DOHH2 (cell line): ENCODE measurements around the gene EPS8.
"Not testable (repeated sequence)": the region's sequence is repeated elsewhere in the genome, so short reads cannot be mapped to it uniquely, and the experiment has no call there.

Experiments
- H3F3A ChIP-seq: fragments of 200-600 bp; sonication (generic), shearing (Covaris generic); 2 replicates; pipeline ENCODE4 v1.6.0; 2016; ENCODE audit warnings: antibody characterized with exemption, mild to moderate bottlenecking; ENCODE audit not compliant: control insufficient read depth, insufficient read depth
- H3K27ac ChIP-seq: fragments of 200-600 bp; sonication (generic); 2 replicates; pipeline ENCODE4 v1.5.1; 2014; ENCODE audit warnings: low read depth, mild to moderate bottlenecking, low read length, moderate library complexity
- H3K27me3 ChIP-seq: fragments of 200-600 bp; sonication (generic); 2 replicates; pipeline ENCODE4 v1.6.1; 2014; ENCODE audit warnings: mild to moderate bottlenecking, low read length, mixed read lengths; ENCODE audit not compliant: control insufficient read depth
- H3K36me3 ChIP-seq: fragments of 200-600 bp; sonication (generic); 2 replicates; pipeline ENCODE4 v1.6.1; 2014; ENCODE audit warnings: mild to moderate bottlenecking, low read length, moderate library complexity, mixed read lengths; ENCODE audit not compliant: control insufficient read depth
- H3K4me1 ChIP-seq: fragments of 200-600 bp; sonication (generic); 2 replicates; pipeline ENCODE4 v1.6.1; 2014; ENCODE audit warnings: mild to moderate bottlenecking, low read length, mixed read lengths; ENCODE audit not compliant: control insufficient read depth
- H3K4me2 ChIP-seq: fragments of 200-600 bp; sonication (generic); 2 replicates; pipeline ENCODE4 v1.6.0; 2014; ENCODE audit warnings: mild to moderate bottlenecking, low read length, moderate library complexity
- H3K4me3 ChIP-seq: fragments of 200-600 bp; sonication (generic); 2 replicates; pipeline ENCODE4 v1.5.1; 2014; ENCODE audit warnings: mild to moderate bottlenecking, low read length, mixed read lengths
- H3K79me2 ChIP-seq: fragments of 200-600 bp; sonication (generic); 2 replicates; pipeline ENCODE4 v1.6.1; 2014; ENCODE audit warnings: mild to moderate bottlenecking, low read length, mixed read lengths; ENCODE audit not compliant: control insufficient read depth
- H3K9me2 ChIP-seq: fragments of 200-600 bp; sonication (generic); replicated peaks from 2 replicates; pipeline ENCODE4 v1.6.1; 2014; ENCODE audit warnings: mild to moderate bottlenecking, low read length, mixed read lengths; ENCODE audit not compliant: control insufficient read depth
- H3K9me3 ChIP-seq: fragments of 200-600 bp; sonication (generic); 2 replicates; pipeline ENCODE4 v1.6.1; 2014; ENCODE audit warnings: antibody characterized with exemption, low read length, mixed read lengths; ENCODE audit not compliant: control insufficient read depth, insufficient read depth
- H4K20me1 ChIP-seq: fragments of 200-600 bp; sonication (generic); 2 replicates; pipeline ENCODE4 v1.6.0; 2014; ENCODE audit warnings: low read depth, mild to moderate bottlenecking, antibody characterized with exemption, low read length, moderate library complexity; ENCODE audit not compliant: control insufficient read depth, insufficient read depth
- CTCF ChIP-seq: fragments of 200-600 bp; sonication (generic); IDR thresholded peaks from one replicate; pipeline ENCODE4 v1.5.1; 2014; ENCODE audit warnings: antibody characterized with exemption, mild to moderate bottlenecking, low read depth, low read length; ENCODE audit not compliant: poor library complexity, severe bottlenecking
- EZH2phosphoT487 ChIP-seq: fragments of 200-600 bp; sonication (generic); IDR thresholded peaks from 2 replicates; pipeline ENCODE4 v1.6.1; 2017; ENCODE audit warnings: borderline replicate concordance, mild to moderate bottlenecking, antibody characterized with exemption, low read length, moderate library complexity, mixed read lengths

EPS8 gene

DNA sequence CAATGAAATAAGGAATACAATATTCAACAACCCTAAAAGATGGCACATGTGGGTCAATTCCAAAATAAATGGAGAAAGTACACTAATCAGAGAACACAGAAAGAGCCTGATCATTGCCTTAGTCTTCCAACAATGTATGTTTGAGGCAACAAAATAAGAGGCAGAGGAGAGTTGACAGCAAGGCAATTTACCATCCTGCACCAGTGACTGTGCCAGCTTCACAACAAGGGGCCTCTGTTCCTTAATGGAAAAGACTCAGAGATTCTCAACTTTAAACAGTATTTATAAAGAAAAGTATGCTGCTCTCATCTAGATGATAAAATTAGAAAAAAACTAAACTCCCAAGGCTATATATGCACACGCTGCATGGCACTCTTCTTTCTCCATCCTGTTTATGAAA lies 25.9 kb downstream of the EPS8 start:
- Histone ChIP-seq H3K4me3 (no peak overlapping the region), H3K9me3 (no peaks in the 10 kb centered on the region), H3K27ac (no peak overlapping the region), H3K4me1 (no peaks in the 10 kb centered on the region), H3K36me3 (no peaks in the 10 kb centered on the region), H3K79me2 (no peaks in the 10 kb centered on the region), H3K27me3 (no peaks in the 10 kb centered on the region), H3K9me2 (no peaks in the 10 kb centered on the region), H3F3A (no peaks in the 10 kb centered on the region), H4K20me1 (no peaks in the 10 kb centered on the region), H3K4me2 (no peak overlapping the region)
- TF ChIP-seq CTCF: no peak
- TF ChIP-seq EZH2phosphoT487: no peak

DNA sequence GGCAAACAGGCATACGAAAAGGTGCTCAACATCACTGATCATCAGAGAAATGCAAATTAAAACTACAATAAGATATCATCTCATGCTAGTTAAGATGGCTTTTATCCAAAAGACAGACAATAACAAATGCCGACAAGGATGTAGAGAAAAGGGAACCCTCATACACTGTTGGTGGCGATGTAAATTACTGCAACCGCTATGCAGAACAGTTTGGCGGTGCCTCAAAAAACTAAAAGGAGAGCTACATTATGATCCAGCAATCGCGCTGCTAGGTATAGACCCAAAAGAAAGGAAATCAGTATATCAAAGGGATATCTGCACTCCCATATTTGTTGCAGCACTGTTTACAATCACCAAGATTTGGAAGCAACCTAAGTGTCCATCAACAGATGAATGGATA lies 27.0 kb downstream of the EPS8 start:
- H3K4me2 ChIP-seq, H3K9me2 ChIP-seq, H3K36me3 ChIP-seq, H3K9me3 ChIP-seq, H3K27ac ChIP-seq, H3F3A ChIP-seq, H3K4me1 ChIP-seq, H3K27me3 ChIP-seq, H3K4me3 ChIP-seq, H3K79me2 ChIP-seq, H4K20me1 ChIP-seq: not testable (repeated sequence)

DNA sequence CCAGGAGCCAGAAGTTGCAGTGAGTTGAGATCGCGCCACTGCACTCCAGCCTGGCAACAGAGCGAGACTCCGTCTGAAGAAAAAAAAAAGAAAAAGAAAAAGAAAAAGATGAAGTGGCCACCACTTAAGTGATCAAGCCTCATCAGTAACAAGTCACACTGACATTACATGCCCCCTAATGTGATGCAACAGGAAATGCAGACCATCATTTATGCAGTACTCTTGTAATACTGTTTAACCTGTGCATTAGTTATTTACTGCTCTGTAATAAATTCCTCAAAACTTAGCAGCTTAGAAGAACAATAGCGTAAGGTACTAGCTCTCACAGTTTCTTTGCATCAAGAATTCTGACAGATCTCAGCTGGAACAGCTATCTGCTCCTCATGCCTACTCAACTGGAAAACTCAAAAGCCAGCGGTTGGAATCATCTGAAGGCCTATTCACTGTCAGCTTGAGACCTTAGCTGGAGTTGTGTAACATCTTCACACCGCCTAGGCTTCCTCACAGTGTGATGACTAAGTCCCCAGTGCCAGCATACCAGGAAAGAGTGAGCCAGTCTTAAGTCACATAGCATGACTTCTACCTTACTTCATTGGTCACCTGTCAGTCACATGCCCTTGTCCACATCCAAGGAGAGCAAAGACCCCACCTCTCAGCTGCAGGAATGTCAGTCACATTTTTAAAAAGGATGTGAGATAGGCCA lies 31.5 kb downstream of the EPS8 start:
- H3K27ac ChIP-seq: no peak overlapping the region
- no peak for TF ChIP-seq EZH2phosphoT487
- TF ChIP-seq CTCF: no peak
- no peaks in the 10 kb centered on the region for H3K79me2 ChIP-seq
- no peaks in the 10 kb centered on the region for H4K20me1 ChIP-seq
- no peaks in the 10 kb centered on the region for H3K4me1 ChIP-seq
- H3F3A ChIP-seq: no peaks in the 10 kb centered on the region
- H3K4me2 ChIP-seq: no peak overlapping the region
- H3K4me3 ChIP-seq: no peak overlapping the region
- no peaks in the 10 kb centered on the region for H3K9me2 ChIP-seq
- no peaks in the 10 kb centered on the region for H3K36me3 ChIP-seq
- no peaks in the 10 kb centered on the region; the same call in 1 of the 2 replicates for H3K27me3 ChIP-seq
- H3K9me3 ChIP-seq: no peaks in the 10 kb centered on the region

GRCh38 chr12:15756822-15757221 lies 32.4 kb downstream of the EPS8 start:
- Histone ChIP-seq H3K9me2 (no peaks in the 10 kb centered on the region), H3K79me2 (no peaks in the 10 kb centered on the region), H3F3A (no peaks in the 10 kb centered on the region), H4K20me1 (no peaks in the 10 kb centered on the region), H3K27ac (no peak overlapping the region), H3K36me3 (no peaks in the 10 kb centered on the region), H3K4me2 (no peak overlapping the region), H3K4me1 (no peaks in the 10 kb centered on the region), H3K27me3 (no peaks in the 10 kb centered on the region; the same call in 1 of the 2 replicates), H3K4me3 (no peak overlapping the region), H3K9me3 (no peaks in the 10 kb centered on the region)
- TF ChIP-seq EZH2phosphoT487: no peak
- TF ChIP-seq CTCF: no peak
